WTC11 (cell line): Measurements from ENCODE around the gene DNAJC16.

ENCODE experiments used
- CTCF ChIP-seq: fragments of 200-600 bp; IDR thresholded peaks from 2 replicates; pipeline ENCODE4 v1.8.0; 2022; ENCODE audit warnings: antibody characterized with exemption
- ELF4 ChIP-seq: sonication (generic); formaldehyde crosslinking; IDR thresholded peaks from 2 replicates; pipeline ENCODE4 v1.8.1; 2022; ENCODE audit warnings: low read depth, mild to moderate bottlenecking, moderate library complexity, missing genetic modification reagents
- ESRRA ChIP-seq: sonication (generic); formaldehyde crosslinking; IDR thresholded peaks from 2 replicates; pipeline ENCODE4 v1.8.1; 2022; ENCODE audit warnings: mild to moderate bottlenecking, missing genetic modification reagents, borderline replicate concordance
- ETV6 ChIP-seq: sonication (generic); formaldehyde crosslinking; IDR thresholded peaks from 2 replicates; pipeline ENCODE4 v1.8.1; 2022; ENCODE audit warnings: mild to moderate bottlenecking, missing genetic modification reagents
- JAZF1 ChIP-seq: fragments of 250-450 bp; sonication (Bioruptor Pico); IDR thresholded peaks from 2 replicates; pipeline ENCODE4 v1.9.0; 2021; ENCODE audit warnings: moderate library complexity, mild to moderate bottlenecking, inconsistent platforms
- KAT7 ChIP-seq: sonication (generic); formaldehyde crosslinking; IDR thresholded peaks from 2 replicates; pipeline ENCODE4 v1.8.1; 2023; ENCODE audit warnings: missing genetic modification reagents, mild to moderate bottlenecking, borderline replicate concordance
- NFYB ChIP-seq: sonication (generic); formaldehyde crosslinking; conservative IDR thresholded peaks from 2 replicates; pipeline ENCODE4 v1.8.0; 2022; ENCODE audit warnings: low read depth, missing genetic modification reagents
- NR1H2 ChIP-seq: sonication (generic); formaldehyde crosslinking; IDR thresholded peaks from 2 replicates; pipeline ENCODE4 v1.9.0; 2021; ENCODE audit warnings: mild to moderate bottlenecking, moderate library complexity, missing genetic modification reagents
- SMAD4 ChIP-seq: sonication (generic); formaldehyde crosslinking; IDR thresholded peaks from 2 replicates; pipeline ENCODE4 v1.8.0; 2022; ENCODE audit warnings: mild to moderate bottlenecking, missing genetic modification reagents
- ZNF138 ChIP-seq: sonication (generic); formaldehyde crosslinking; conservative IDR thresholded peaks from 2 replicates; pipeline ENCODE4 v1.8.1; 2022; ENCODE audit warnings: mild to moderate bottlenecking, moderate library complexity, missing genetic modification reagents
- ZNF317 ChIP-seq: sonication (generic); formaldehyde crosslinking; IDR thresholded peaks from 2 replicates; pipeline ENCODE4 v1.8.1; 2023; ENCODE audit warnings: low read depth, mild to moderate bottlenecking, moderate library complexity, missing genetic modification reagents, borderline replicate concordance
- TF ChIP-seq, protein P1 (sequence below): sonication (generic); formaldehyde crosslinking; IDR thresholded peaks from 2 replicates; pipeline ENCODE4 v1.8.1; 2023; ENCODE audit warnings: mild to moderate bottlenecking, missing genetic modification reagents
- TF ChIP-seq, protein P2 (sequence below): sonication (generic); formaldehyde crosslinking; conservative IDR thresholded peaks from 2 replicates; pipeline ENCODE4 v1.8.1; 2022; ENCODE audit warnings: mild to moderate bottlenecking, missing genetic modification reagents
- TF ChIP-seq, protein P3 (sequence below): sonication (generic); formaldehyde crosslinking; IDR thresholded peaks from 2 replicates; pipeline ENCODE4 v1.8.1; 2022; ENCODE audit warnings: low read depth, mild to moderate bottlenecking, moderate library complexity, missing genetic modification reagents, borderline replicate concordance

DNA sequence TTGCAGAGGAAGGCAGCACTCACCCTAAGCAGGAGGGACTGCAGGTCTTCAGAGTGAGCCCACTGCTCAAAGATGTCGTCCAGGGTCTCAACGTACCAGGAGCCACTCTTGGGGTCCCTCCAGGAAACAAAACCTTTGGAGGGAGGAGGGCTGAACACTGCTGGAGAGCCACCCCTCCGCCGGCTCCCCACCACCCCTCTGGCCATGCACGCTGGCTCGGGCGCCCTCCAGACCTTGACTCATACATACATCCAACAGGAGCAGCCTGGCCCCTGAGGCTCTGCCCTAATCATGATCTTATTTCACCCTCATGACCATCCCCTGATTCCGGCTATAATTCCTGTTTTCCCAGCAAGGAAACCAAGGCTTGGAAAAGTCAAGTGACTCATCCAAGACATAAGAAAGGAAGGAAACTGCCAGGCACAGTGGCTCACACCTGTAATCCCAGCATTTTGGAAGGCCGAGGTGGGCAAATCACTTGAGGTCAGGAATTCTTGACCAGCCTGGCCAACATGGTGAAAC lies 32.7 kb upstream of the DNAJC16 start:
- TF ChIP-seq CTCF: no peak
- TF ChIP-seq, protein P1, sequence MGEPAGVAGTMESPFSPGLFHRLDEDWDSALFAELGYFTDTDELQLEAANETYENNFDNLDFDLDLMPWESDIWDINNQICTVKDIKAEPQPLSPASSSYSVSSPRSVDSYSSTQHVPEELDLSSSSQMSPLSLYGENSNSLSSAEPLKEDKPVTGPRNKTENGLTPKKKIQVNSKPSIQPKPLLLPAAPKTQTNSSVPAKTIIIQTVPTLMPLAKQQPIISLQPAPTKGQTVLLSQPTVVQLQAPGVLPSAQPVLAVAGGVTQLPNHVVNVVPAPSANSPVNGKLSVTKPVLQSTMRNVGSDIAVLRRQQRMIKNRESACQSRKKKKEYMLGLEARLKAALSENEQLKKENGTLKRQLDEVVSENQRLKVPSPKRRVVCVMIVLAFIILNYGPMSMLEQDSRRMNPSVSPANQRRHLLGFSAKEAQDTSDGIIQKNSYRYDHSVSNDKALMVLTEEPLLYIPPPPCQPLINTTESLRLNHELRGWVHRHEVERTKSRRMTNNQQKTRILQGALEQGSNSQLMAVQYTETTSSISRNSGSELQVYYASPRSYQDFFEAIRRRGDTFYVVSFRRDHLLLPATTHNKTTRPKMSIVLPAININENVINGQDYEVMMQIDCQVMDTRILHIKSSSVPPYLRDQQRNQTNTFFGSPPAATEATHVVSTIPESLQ (CRISPR knock-in tag): no peak
- TF ChIP-seq ELF4 (CRISPR knock-in tag): no peak
- TF ChIP-seq NR1H2 (CRISPR knock-in tag): no peak
- no peak for TF ChIP-seq NFYB (CRISPR knock-in tag)
- no peak for TF ChIP-seq SMAD4 (CRISPR knock-in tag)
- no peak for TF ChIP-seq ZNF317 (CRISPR knock-in tag)
- TF ChIP-seq KAT7: no peak
- TF ChIP-seq, protein P2, sequence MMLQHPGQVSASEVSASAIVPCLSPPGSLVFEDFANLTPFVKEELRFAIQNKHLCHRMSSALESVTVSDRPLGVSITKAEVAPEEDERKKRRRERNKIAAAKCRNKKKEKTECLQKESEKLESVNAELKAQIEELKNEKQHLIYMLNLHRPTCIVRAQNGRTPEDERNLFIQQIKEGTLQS (CRISPR knock-in tag): no peak
- TF ChIP-seq ESRRA (CRISPR knock-in tag): no peak
- TF ChIP-seq ETV6 (CRISPR knock-in tag): no peak
- no peak for TF ChIP-seq JAZF1 (CRISPR knock-in tag)
- TF ChIP-seq ZNF138: no peak
- TF ChIP-seq, protein P3, sequence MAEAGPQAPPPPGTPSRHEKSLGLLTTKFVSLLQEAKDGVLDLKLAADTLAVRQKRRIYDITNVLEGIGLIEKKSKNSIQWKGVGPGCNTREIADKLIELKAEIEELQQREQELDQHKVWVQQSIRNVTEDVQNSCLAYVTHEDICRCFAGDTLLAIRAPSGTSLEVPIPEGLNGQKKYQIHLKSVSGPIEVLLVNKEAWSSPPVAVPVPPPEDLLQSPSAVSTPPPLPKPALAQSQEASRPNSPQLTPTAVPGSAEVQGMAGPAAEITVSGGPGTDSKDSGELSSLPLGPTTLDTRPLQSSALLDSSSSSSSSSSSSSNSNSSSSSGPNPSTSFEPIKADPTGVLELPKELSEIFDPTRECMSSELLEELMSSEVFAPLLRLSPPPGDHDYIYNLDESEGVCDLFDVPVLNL (CRISPR knock-in tag): no peak
